HG02642 (cell line): ENCODE results near the gene TEKT2.

ENCODE experiments used
- ATAC-seq: cut with Tn5 transposase; IDR thresholded peaks from one replicate; pipeline ENCODE4 v1.9.1; 2021; ENCODE audit warnings: mild to moderate bottlenecking; ENCODE audit not compliant: unreplicated experiment, poor library complexity

The TEKT2 gene

DNA sequence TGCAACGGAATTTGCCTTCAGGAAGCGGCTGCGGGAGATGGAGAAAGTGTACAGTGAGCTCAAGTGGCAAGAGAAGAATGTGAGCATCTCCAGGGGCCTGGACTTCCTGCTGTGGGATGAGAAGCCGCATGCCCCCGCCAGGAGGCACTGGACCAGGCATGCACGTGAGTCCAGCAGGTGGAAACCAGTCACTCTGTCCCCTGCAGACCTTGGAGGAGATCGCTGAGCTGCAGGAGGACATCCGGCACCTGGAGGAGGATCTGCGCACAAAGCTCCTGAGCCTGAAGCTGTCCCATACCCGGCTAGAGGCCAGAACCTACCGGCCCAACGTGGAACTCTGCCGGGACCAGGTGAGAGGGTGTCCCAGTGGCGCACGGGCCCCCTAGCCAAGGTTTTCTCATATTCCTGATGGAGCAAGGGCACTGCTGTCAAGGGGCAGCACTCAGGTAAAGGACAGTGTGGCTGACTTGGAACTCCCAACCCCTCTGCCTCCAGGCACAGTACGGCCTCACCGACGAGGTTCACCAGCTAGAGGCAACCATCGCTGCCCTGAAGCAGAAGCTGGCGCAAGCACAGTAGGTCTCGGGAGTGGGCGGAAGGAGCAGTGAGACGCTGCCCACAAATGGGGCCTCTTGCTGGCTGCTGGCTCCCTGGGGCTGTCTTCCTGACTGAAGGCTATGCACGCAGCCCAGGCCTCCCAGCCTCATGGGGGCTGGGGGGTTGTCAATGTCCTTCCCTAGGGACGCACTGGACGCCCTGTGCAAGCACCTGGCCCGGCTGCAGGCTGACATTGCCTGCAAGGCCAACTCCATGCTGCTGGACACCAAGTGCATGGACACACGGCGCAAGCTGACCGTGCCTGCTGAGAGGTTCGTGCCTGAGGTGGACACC, 3.6 kb downstream of the TEKT2 start:
- ATAC-seq: no peak

- ATAC-seq: no peak
These were observed 4.3 kb downstream of the TEKT2 start for GRCh38 chr1:36088265-36088576.

DNA sequence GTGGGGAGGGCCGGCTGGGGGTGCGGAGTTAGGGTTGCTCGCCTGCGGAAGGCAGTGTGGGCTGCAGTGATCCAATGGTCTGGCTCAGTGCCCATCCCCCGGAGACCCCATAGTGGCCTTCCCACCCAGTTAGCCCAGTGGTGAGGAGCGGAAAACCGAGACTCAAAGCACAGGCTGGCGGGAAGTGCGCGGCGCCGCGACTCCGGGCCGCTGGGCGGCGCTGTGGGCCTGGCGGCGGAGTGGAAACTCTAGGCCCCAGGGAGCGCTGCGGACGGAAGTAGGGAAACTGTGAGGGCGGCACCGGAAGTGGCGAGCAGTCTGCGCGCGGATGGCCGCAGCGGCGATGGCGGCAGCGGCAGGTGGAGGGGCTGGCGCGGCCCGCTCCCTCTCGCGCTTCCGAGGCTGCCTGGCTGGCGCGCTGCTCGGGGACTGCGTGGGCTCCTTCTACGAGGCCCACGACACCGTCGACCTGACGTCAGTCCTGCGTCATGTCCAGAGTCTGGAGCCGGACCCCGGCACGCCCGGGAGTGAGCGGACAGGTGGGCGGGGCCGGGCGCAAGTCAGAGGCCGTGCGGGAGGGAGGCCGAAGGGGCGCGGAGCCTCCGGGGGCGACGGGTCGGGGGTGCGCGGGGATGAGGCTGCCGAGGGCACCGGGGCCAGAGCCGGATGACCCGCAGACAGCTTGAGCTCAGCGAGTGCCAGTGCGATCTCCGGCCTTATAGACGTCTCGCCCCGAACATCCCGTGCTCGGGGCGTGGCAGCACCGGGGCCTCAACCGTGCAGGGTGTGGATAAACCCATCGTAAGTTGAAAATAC, 4.9 kb downstream of the TEKT2 start, which contains the start of gene ADPRS:
Gene ADPRS, plus strand, starts transcription at position 316 of the 816 bp plus-strand sequence. Its CDS starts 13 bp downstream, at position 329.
- ATAC-seq: peak; percentile 82

DNA sequence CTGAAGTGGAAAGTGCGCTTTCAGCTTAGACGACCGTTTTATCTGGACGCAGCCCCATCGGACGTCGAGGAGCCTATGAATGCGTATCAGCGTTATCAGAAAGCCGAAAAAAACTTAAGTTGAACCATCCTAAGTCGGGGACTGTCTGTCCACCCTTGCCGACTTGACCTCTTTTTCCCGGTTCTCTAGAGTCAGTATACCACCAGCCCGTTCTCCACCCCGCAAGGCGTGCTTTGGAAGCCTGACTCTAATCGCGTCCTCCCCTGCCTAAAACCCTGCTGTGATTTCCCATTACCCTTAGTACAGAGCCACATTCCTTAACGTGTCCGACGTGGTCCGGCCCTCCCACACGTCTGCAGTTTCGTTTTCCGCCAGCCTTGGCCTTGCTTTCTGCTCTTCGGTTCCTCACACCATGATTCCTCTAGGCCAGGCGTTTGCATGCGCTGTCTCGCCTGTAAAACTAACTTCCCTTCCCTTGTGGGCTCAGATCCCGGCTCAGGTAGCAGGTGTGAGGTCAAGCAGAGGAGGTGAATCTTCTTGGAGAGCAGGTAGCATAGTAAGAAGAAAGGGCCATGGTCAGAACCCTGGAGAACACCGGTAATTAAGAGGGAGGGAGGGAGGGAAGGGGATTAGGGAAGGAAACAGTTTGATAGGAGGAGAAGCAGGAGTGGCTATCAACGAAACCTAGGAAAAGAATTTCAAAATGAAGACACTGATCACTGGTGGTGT, 5.7 kb downstream of the TEKT2 start:
- no peak for ATAC-seq

GRCh38 chr1:36091141-36091540, 7.2 kb downstream of the TEKT2 start:
- ATAC-seq: no peak

DNA sequence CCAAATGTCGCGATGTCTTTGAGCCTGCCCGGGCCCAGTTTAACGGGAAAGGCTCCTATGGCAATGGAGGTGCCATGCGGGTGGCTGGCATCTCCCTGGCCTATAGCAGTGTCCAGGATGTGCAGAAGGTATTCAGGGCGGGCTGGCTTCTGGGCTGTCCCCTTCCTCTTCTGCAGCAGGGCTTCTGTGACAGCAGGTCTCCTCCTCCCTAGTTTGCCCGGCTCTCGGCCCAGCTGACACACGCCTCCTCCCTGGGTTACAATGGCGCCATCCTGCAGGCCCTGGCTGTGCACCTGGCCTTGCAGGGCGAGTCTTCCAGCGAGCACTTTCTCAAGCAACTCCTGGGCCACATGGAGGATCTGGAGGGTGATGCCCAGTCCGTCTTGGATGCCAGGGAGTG, 7.8 kb downstream of the TEKT2 start:
- ATAC-seq: no peak

DNA sequence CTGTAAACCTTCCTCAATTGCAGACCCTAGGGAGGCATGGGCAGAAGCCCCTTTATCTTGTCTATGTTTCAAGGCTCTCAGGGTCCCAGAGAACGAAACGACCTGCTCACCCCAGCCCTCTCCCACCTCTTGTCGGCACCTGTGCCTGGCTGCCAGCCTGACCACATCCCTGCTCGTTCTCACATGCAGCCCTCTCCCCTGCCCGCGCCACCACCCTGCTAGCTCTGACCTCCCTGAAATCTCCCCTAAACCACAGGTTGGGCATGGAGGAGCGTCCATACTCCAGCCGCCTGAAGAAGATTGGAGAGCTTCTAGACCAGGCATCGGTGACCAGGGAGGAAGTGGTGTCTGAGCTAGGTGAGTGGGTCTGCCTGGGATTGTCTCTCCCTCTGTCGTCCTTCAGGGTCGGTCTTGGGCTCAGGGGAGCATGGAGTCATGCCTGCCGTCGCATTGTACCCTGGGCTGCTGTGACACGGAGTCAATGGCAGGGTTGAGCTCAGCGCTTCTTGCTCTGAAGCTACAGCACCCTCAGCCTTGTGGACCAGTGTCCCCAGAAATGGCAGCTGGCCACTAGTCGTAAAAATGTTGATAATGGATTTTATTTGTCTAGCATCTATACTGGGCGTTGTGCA, 8.4 kb downstream of the TEKT2 start:
- ATAC-seq: no peak

- ATAC-seq: no peak
These were observed 8.9 kb downstream of the TEKT2 start for GRCh38 chr1:36092798-36093185.

DNA sequence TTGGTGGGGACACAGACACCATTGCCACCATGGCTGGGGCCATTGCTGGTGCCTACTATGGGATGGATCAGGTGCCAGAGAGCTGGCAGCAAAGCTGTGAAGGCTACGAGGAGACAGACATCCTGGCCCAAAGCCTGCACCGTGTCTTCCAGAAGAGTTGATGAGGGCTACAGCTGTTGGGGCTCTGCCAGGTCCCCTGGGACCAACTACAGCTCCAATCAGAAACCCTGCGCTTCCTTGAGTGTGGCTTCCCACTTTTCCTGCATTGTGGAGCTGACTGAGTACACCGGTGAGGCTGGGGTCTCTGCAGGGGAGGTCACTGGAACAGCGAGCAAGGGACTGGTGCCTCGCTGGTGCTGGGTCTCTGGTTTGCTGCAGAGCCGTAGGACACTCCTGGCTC, 9.3 kb downstream of the TEKT2 start:
- no peak for ATAC-seq

- no peak for ATAC-seq
These were observed 10.0 kb downstream of the TEKT2 start for GRCh38 chr1:36093929-36094328.

DNA sequence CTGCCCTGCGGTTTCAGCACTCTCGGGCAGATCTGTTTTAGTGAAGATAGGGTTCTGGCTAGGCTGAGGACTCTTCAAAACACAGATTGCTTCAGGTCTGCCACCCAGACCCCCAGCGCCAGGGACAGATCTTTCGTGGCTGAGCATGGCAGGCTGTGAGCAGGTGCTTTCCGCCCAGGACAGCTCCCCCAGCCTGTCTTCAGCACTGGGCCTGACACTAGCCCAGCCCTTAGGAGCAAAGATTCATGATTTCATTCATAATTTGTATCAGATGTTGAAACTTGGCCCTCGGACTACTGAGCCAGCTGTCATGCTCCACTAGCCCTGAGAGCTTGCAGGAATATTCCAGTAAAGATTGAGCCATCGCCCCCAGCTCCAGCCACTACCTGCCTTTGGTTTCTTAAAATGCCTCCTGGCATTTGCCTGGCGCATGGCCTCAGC, 10.7 kb downstream of the TEKT2 start:
- ATAC-seq: no peak

- no peak for ATAC-seq
These were observed 12.0 kb downstream of the TEKT2 start for GRCh38 chr1:36095760-36096405.

DNA sequence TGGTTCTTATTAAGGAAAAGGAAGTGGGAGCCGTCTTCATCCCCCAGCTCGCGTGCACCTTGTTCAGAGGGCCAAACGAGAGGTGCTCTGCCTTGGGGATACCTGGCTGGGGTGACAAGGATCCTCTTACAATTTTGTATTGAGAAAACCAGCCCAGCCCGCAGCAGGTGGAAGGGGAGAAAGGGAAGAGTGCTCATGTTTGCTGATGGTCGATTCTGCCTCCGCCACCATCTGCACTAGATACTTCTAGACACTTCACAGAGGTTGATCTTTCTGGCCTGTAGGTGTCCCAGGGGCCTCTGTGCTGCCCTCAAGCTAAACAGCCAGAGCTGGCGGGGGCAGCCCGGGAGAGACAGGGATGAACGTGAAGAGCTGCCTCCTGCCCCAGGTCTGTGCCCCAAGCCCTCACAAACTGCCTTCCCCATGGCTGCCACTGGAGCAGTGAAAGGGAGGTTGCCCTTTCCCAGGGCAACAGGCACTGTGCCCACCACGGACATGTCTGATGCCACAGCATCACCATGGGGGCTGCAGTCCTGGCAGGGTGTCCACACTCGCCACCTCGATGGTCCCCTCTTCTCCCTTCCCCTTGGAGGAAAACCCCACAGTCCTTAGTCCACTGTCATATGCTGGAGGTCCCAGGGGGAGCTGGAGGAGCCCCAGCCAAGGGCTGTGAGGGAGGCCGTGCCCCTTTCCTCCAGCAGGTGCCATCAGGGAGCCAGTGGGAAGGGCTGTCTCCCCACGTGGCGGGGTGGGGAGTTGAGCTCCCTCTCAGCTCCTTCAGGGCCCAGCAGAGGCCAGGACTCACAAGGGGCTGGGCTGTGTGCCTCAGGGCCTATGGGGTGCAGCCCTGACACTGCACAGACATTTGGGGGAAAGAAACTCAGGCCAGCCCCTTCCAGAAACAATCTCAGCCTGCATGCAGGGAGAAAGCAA, 12.9 kb downstream of the TEKT2 start:
- ATAC-seq: no peak

DNA sequence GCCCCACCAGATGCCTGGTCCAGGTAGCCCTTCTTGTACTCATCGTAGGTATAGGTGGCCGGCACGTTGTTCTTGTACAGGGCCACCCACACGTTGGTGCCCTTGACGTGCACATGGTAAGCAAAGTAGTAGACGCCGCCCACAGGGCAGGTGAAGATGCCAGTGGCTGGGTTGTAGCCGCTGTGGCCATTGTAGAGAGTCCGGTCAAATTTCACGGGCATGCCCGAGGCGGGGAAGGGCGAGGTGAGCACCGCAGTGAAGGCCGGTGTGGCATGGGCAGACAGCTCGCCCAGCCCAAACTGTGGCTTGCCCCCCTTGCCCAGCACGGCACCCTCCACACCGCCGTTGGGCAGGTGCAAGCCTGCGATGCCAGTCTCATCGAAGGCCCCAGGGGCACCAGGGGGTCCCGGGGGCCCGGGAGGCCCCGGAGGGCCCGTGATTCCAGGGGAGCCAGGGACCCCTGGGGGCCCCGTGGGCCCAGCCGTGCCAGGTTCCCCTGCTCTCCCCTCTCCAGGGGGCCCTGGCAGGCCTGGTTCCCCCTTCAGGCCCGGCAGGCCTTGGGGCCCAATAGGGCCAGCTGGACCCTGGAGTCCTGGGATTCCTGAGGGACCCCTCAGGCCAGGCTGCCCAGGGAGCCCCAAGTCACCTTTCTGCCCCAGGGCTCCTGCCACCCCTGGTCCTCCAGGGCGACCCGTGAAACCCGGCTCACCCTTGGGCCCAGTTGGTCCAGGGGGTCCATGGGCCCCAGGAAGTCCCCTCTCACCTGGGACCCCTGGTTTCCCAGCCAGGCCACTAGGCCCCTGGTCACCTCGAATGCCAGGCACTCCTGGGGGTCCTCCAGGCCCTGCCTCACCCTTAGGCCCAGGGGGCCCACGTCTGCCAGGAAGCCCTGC, 14.0 kb downstream of the TEKT2 start:
- no peak for ATAC-seq

- ATAC-seq: no peak
These were observed 14.9 kb downstream of the TEKT2 start for GRCh38 chr1:36098650-36099365.

GRCh38 chr1:36099681-36100341, 15.9 kb downstream of the TEKT2 start:
- ATAC-seq: peak; percentile 61

DNA sequence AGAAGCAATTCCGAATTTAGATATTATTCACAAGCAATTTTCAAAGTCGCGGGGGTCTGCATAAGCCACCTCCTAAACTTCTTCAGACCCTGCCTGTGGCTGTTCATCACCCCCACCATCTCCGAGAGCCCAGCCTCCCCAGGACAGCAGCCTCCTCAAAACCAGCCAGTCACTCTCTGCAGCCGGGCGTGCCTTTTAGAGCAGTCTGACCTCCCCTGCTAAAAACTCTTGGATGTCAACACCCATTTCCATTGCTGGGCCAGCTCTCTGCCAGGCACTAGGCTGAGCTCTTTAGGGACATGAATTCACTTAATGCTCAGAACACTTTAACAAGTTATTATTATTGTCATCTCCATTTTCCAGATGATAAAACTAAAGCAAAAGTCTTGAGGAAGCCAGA, 16.5 kb downstream of the TEKT2 start:
- ATAC-seq: no peak
